Measurements from ENCODE around the gene KIF25.

KIF25 gene

GRCh38 chr6:168053086-168053956 lies 55.9 kb downstream of the KIF25 start:
- no peak for DNase-seq

- no peak for DNase-seq
Measured at GRCh38 chr6:168053957-168054471, 56.5 kb downstream of the KIF25 start.

- DNase-seq, result no peak
Measured at GRCh38 chr6:168054765-168055560, 57.5 kb downstream of the KIF25 start.

- DNase-seq, result no peak
Measured at GRCh38 chr6:168055696-168056489, 58.4 kb downstream of the KIF25 start.

GRCh38 chr6:168056892-168057527 lies 59.5 kb downstream of the KIF25 start:
- no peak for DNase-seq

- no peak for DNase-seq
Measured at GRCh38 chr6:168057836-168058235, 60.4 kb downstream of the KIF25 start.

GRCh38 chr6:168058691-168059551 lies 61.5 kb downstream of the KIF25 start:
- DNase-seq, result no peak

GRCh38 chr6:168060521-168060931 lies 63.1 kb downstream of the KIF25 start:
- DNase-seq, result peak; percentile 6 to 52

- DNase-seq, result peak; percentile 77 to 88
Measured at GRCh38 chr6:168061269-168062210, 64.1 kb downstream of the KIF25 start.

GRCh38 chr6:168062346-168063289 lies 65.1 kb downstream of the KIF25 start:
- DNase-seq, result no peak

GRCh38 chr6:168063431-168063830 lies 66.0 kb downstream of the KIF25 start:
- no peak for DNase-seq

GRCh38 chr6:168064226-168064807 lies 66.8 kb downstream of the KIF25 start:
- DNase-seq, result no peak

GRCh38 chr6:168067081-168067759 lies 69.7 kb downstream of the KIF25 start:
- DNase-seq, result no peak

GRCh38 chr6:168070804-168071203 lies 73.3 kb downstream of the KIF25 start:
- no peak for DNase-seq

- no peak for DNase-seq
Measured at GRCh38 chr6:168071620-168072019, 74.1 kb downstream of the KIF25 start.

- DNase-seq, result no peak
Measured at GRCh38 chr6:168072261-168072660, 74.8 kb downstream of the KIF25 start.

- no peak for DNase-seq
Measured at GRCh38 chr6:168072730-168073129, 75.3 kb downstream of the KIF25 start.
